PC-9 (cell line): ENCODE results near the gene TTLL6. TPM values are rescaled to one million over a fixed set of nuclear protein-coding genes. Genes with fewer than 3 reads are reported as not detected.

Source experiments
- BruUV-seq: library from RNA; stranded (reverse); fragments of 400-500 nt; replicated peaks from 2 replicates; lab custom pipeline; 2021; lab: Mats Ljungman, UMichigan
- CTCF ChIA-PET: fragments of 300-600 bp; sonication (Branson Sonifier 250); formaldehyde crosslinking; loops from one replicate; lab custom pipeline; 2022; ENCODE audit warnings: antibody characterized with exemption; lab: Charles Lee
- POLR2A ChIA-PET: fragments of 300-600 bp; sonication (Branson Sonifier 250); formaldehyde crosslinking; loops from one replicate; lab custom pipeline; 2022; ENCODE audit warnings: antibody characterized with exemption; ENCODE audit not compliant: unreplicated experiment; lab: Charles Lee
- DNase-seq, 2 experiments: peaks; one replicate each; pipeline versions ENCODE4 v3.0.0 to v3.0.0-alpha.2; 2015 to 2022; ENCODE audit warnings: mixed read lengths in 1 of 2
- H2AFZ ChIP-seq: fragments of 200-600 bp; sonication (generic); 2 replicates; pipeline ENCODE4 v1.8.1; 2017; ENCODE audit warnings: antibody characterized with exemption
- H3F3A ChIP-seq: fragments of 200-600 bp; sonication (generic); 2 replicates; pipeline ENCODE4 v1.8.1; 2017; ENCODE audit warnings: antibody characterized with exemption, mild to moderate bottlenecking, low read depth; ENCODE audit not compliant: insufficient read depth
- H3K27ac ChIP-seq: fragments of 200-600 bp; sonication (generic); 2 replicates; pipeline ENCODE4 v1.6.1; 2016; ENCODE audit warnings: mixed run types
- H3K27me3 ChIP-seq: fragments of 200-600 bp; sonication (generic); 2 replicates; pipeline ENCODE4 v1.6.1; 2016; ENCODE audit warnings: low read depth, mixed run types; ENCODE audit not compliant: insufficient read depth
- H3K36me3 ChIP-seq: fragments of 200-600 bp; sonication (generic); 2 replicates; pipeline ENCODE4 v1.6.1; 2016; ENCODE audit warnings: low read depth, mixed run types
- H3K4me1 ChIP-seq: fragments of 200-600 bp; sonication (generic); replicated peaks from 2 replicates; pipeline ENCODE4 v1.6.1; 2016; ENCODE audit warnings: mixed run types; ENCODE audit not compliant: insufficient read depth
- H3K4me2 ChIP-seq: fragments of 200-600 bp; sonication (generic); 2 replicates; pipeline ENCODE4 v1.6.1; 2017; ENCODE audit warnings: mixed run types
- H3K4me3 ChIP-seq: fragments of 200-600 bp; sonication (generic); 2 replicates; pipeline ENCODE4 v1.6.1; 2016; ENCODE audit warnings: mixed run types
- H3K79me2 ChIP-seq: fragments of 200-600 bp; sonication (generic); 2 replicates; pipeline ENCODE4 v1.6.1; 2017; ENCODE audit warnings: low read depth, mixed run types
- H3K9me2 ChIP-seq: fragments of 200-600 bp; sonication (generic); 2 replicates; pipeline ENCODE4 v1.8.1; 2017; ENCODE audit warnings: mild to moderate bottlenecking; ENCODE audit not compliant: insufficient read depth
- H3K9me3 ChIP-seq: fragments of 200-600 bp; sonication (generic); 2 replicates; pipeline ENCODE4 v1.8.1; 2016; ENCODE audit warnings: low read depth; ENCODE audit not compliant: insufficient read depth
- H4K20me1 ChIP-seq: fragments of 200-600 bp; sonication (generic); 2 replicates; pipeline ENCODE4 v1.8.1; 2017; ENCODE audit not compliant: insufficient read depth
- CTCF ChIP-seq: fragments of 200-600 bp; sonication (generic); conservative IDR thresholded peaks from 2 replicates; pipeline ENCODE4 v1.6.1; 2017; ENCODE audit warnings: mixed run types, antibody characterized with exemption, mild to moderate bottlenecking, moderate library complexity
- EZH2 ChIP-seq: fragments of 200-600 bp; sonication (generic); IDR thresholded peaks from 2 replicates; pipeline ENCODE4 v1.8.0; 2017; ENCODE audit warnings: antibody characterized with exemption, low read depth
- intact Hi-C: fragments of 100-400 bp; cut with micrococcal nuclease; formaldehyde crosslinking; loops from one replicate; pipeline ENCODE4 v1.10.0; 2022; ENCODE audit not compliant: unreplicated experiment
- total RNA-seq: library from RNA; stranded (reverse); gene quantifications from 2 replicates; pipeline ENCODE4 v1.2.3, GENCODE V29; 2021

Gene TTLL6
- total RNA-seq, 1 experiment from 2014 or later, result not detected

GRCh38 chr17:48721009-48721402, 96.0 kb downstream of the TTLL6 start:
- H3K36me3 ChIP-seq, result no peaks in the 10 kb centered on the region
- no peaks in the 10 kb centered on the region for H3K79me2 ChIP-seq
- POLR2A ChIA-PET, result no interaction called here
- no peaks in the 10 kb centered on the region for H3F3A ChIP-seq
- intact Hi-C loops, result no loop called here
- no peaks in the 10 kb centered on the region for H3K4me1 ChIP-seq
- H3K9me3 ChIP-seq, result no peaks in the 10 kb centered on the region
- CTCF ChIA-PET, result no interaction called here
- no peaks in the 10 kb centered on the region for H4K20me1 ChIP-seq
- no peak overlapping the region for H3K4me2 ChIP-seq
- DNase-seq, result no peak
- H2AFZ ChIP-seq, result no peak overlapping the region
- no peak for TF ChIP-seq CTCF
- TF ChIP-seq EZH2, result no peak
- peaks cover 43% of the 10 kb centered on the region for H3K27me3 ChIP-seq
- no peak overlapping the region for H3K27ac ChIP-seq
- BruUV-seq, result no TSS peak
- no peak overlapping the region for H3K4me3 ChIP-seq
- no peaks in the 10 kb centered on the region for H3K9me2 ChIP-seq

- no peaks in the 10 kb centered on the region for H4K20me1 ChIP-seq
- H3K4me1 ChIP-seq, result no peaks in the 10 kb centered on the region
- no peaks in the 10 kb centered on the region for H3K9me3 ChIP-seq
- no peak overlapping the region for H3K4me3 ChIP-seq
- intact Hi-C loops, result no loop called here
- H3K36me3 ChIP-seq, result no peaks in the 10 kb centered on the region
- DNase-seq, result no peak
- ChIA-PET CTCF (no interaction called here), POLR2A (no interaction called here)
- H3K9me2 ChIP-seq, result no peaks in the 10 kb centered on the region
- no peak overlapping the region for H3K27ac ChIP-seq
- H2AFZ ChIP-seq, result no peak overlapping the region
- BruUV-seq, result no TSS peak
- peaks cover 37% of the 10 kb centered on the region for H3K27me3 ChIP-seq
- no peaks in the 10 kb centered on the region for H3K79me2 ChIP-seq
- TF ChIP-seq EZH2 (no peak), CTCF (no peak)
- no peaks in the 10 kb centered on the region for H3F3A ChIP-seq
- H3K4me2 ChIP-seq, result no peak overlapping the region
Measured at GRCh38 chr17:48720266-48721008, 96.6 kb downstream of the TTLL6 start.

GRCh38 chr17:48719642-48720265, 97.3 kb downstream of the TTLL6 start:
- TF ChIP-seq EZH2 (no peak), CTCF (no peak)
- Histone ChIP-seq H3K9me3 (no peaks in the 10 kb centered on the region), H3K4me2 (no peak overlapping the region), H3K9me2 (no peaks in the 10 kb centered on the region), H4K20me1 (no peaks in the 10 kb centered on the region), H3K36me3 (no peaks in the 10 kb centered on the region), H3K4me3 (no peak overlapping the region), H3K27me3 (peaks cover 31% of the 10 kb centered on the region), H3K4me1 (no peaks in the 10 kb centered on the region), H3F3A (no peaks in the 10 kb centered on the region), H3K27ac (no peak overlapping the region), H3K79me2 (no peaks in the 10 kb centered on the region), H2AFZ (no peak overlapping the region)
- intact Hi-C loops, result no loop called here
- BruUV-seq, result no TSS peak
- ChIA-PET CTCF (no interaction called here), POLR2A (interaction anchor here (0.6 kb wide), 1 partner anchor 65 kb away, joined by 3 read pairs; no protein-coding TSS in a partner anchor)
- DNase-seq, result no peak
